Measurements from ENCODE around the gene BOLA2B.
A peak's percentile ranks its signal among the peaks of the same experiment; 100 is the strongest.
"Not testable (repeated sequence)": the region's sequence is repeated elsewhere in the genome, so short reads cannot be mapped to it uniquely, and the experiment has no call there.

The BOLA2B gene

DNA sequence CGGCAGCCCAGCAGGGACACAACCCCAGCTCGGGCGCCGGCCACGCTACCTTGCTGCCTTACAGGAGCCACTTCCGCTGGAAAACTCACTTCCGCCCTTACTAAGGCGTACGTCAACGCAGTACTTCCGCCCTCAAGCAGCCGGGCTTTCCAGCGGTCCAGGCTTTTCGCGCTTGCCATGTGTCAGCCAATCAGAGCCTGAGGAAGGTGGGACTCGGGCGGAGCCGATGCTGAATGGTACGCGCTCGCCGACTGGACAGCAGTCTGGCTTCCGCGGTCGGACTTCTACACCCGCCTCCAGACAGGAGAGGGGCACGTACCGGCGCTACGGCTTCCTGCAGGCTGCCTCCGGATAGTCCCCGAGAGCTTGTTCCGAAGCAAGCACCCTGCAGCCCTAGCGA lies at the start of gene BOLA2B, which contains the start of gene SLX1A:
Gene BOLA2B, minus strand, starts transcription at position 52 of the 400 bp plus-strand sequence. CDS start 71 bp downstream, outside the sequence.
Gene SLX1A, plus strand, starts transcription at position 261 of the 400 bp plus-strand sequence. CDS start 210 bp downstream, outside the sequence.
- H3K4me2 ChIP-seq (ENCODE audit: low read depth, low read length); DNase-seq; H2AFZ ChIP-seq (ENCODE audit: low read length); H3K36me3 ChIP-seq (replicated peaks; ENCODE audit: insufficient read depth, low read length); H3K9me2 ChIP-seq (replicated peaks; ENCODE audit: insufficient read depth, low read length); H3K9ac ChIP-seq (ENCODE audit: low read length); H3K4me1 ChIP-seq (ENCODE audit: low read length); H3K79me2 ChIP-seq (ENCODE audit: low read length); H3K27me3 ChIP-seq (replicated peaks; ENCODE audit: insufficient read depth, low read length); H3F3A ChIP-seq (ENCODE audit: insufficient read depth, low read length); H3K27ac ChIP-seq (ENCODE audit: low read length); H3K9me3 ChIP-seq (replicated peaks; ENCODE audit: insufficient read depth, low read length); H4K20me1 ChIP-seq (ENCODE audit: insufficient read depth, low read length): not testable (repeated sequence)
- peak within 1 kb of the TSS; percentile 41; the same call in 1 of the 2 replicates for H3K4me3 ChIP-seq (ENCODE audit: low read length)

GRCh38 chr16:30217082-30217481 lies 23.6 kb upstream of the BOLA2B start:
- not testable (repeated sequence) for H3F3A ChIP-seq (ENCODE audit: insufficient read depth, low read length); H3K4me3 ChIP-seq (ENCODE audit: low read length); H3K4me1 ChIP-seq (ENCODE audit: low read length); H4K20me1 ChIP-seq (ENCODE audit: insufficient read depth, low read length); H3K4me2 ChIP-seq (ENCODE audit: low read depth, low read length); H3K27ac ChIP-seq (ENCODE audit: low read length); H2AFZ ChIP-seq (ENCODE audit: low read length); H3K9ac ChIP-seq (ENCODE audit: low read length); H3K27me3 ChIP-seq (replicated peaks; ENCODE audit: insufficient read depth, low read length); DNase-seq; H3K9me3 ChIP-seq (replicated peaks; ENCODE audit: insufficient read depth, low read length); H3K9me2 ChIP-seq (replicated peaks; ENCODE audit: insufficient read depth, low read length); H3K79me2 ChIP-seq (ENCODE audit: low read length); H3K36me3 ChIP-seq (replicated peaks; ENCODE audit: insufficient read depth, low read length)

DNA sequence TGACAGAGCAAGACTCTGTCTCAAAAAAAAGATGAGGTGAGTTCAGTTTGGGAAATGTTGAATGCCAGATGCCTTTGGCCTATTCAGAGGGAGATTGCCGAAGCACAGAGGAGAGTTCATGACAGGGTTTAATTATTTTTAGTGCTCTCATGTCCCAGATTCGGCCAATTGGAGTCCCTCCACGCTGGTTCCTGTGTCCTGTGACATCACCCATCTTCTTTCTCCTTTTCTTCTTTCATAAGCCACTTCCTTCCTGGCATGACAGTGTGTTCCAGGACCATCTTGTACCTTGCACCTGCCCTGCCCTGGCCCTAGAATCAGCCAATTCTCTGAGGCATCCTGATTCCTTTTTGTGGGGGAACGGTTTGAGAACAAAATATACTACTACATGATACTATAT lies 17.9 kb upstream of the BOLA2B start:
- not testable (repeated sequence) for H4K20me1 ChIP-seq (ENCODE audit: insufficient read depth, low read length); H3K4me1 ChIP-seq (ENCODE audit: low read length); H2AFZ ChIP-seq (ENCODE audit: low read length); H3K79me2 ChIP-seq (ENCODE audit: low read length); H3K36me3 ChIP-seq (replicated peaks; ENCODE audit: insufficient read depth, low read length); H3K9me2 ChIP-seq (replicated peaks; ENCODE audit: insufficient read depth, low read length); H3K9ac ChIP-seq (ENCODE audit: low read length); H3F3A ChIP-seq (ENCODE audit: insufficient read depth, low read length); H3K27me3 ChIP-seq (replicated peaks; ENCODE audit: insufficient read depth, low read length); DNase-seq; H3K4me3 ChIP-seq (ENCODE audit: low read length); H3K27ac ChIP-seq (ENCODE audit: low read length); H3K9me3 ChIP-seq (replicated peaks; ENCODE audit: insufficient read depth, low read length); H3K4me2 ChIP-seq (ENCODE audit: low read depth, low read length)

GRCh38 chr16:30209032-30209431 lies 15.6 kb upstream of the BOLA2B start:
- H3K9me2 ChIP-seq (replicated peaks; ENCODE audit: insufficient read depth, low read length); H3K36me3 ChIP-seq (replicated peaks; ENCODE audit: insufficient read depth, low read length); H4K20me1 ChIP-seq (ENCODE audit: insufficient read depth, low read length); H3F3A ChIP-seq (ENCODE audit: insufficient read depth, low read length); H3K79me2 ChIP-seq (ENCODE audit: low read length); H2AFZ ChIP-seq (ENCODE audit: low read length); H3K27ac ChIP-seq (ENCODE audit: low read length); H3K4me3 ChIP-seq (ENCODE audit: low read length); H3K27me3 ChIP-seq (replicated peaks; ENCODE audit: insufficient read depth, low read length); H3K9ac ChIP-seq (ENCODE audit: low read length); DNase-seq; H3K4me2 ChIP-seq (ENCODE audit: low read depth, low read length); H3K4me1 ChIP-seq (ENCODE audit: low read length); H3K9me3 ChIP-seq (replicated peaks; ENCODE audit: insufficient read depth, low read length): not testable (repeated sequence)

- H3K9me3 ChIP-seq (replicated peaks; ENCODE audit: insufficient read depth, low read length); H3K27ac ChIP-seq (ENCODE audit: low read length); H3K36me3 ChIP-seq (replicated peaks; ENCODE audit: insufficient read depth, low read length); H3K4me3 ChIP-seq (ENCODE audit: low read length); H4K20me1 ChIP-seq (ENCODE audit: insufficient read depth, low read length); H3K9ac ChIP-seq (ENCODE audit: low read length); H3K27me3 ChIP-seq (replicated peaks; ENCODE audit: insufficient read depth, low read length); H3K79me2 ChIP-seq (ENCODE audit: low read length); H3K9me2 ChIP-seq (replicated peaks; ENCODE audit: insufficient read depth, low read length); H3K4me1 ChIP-seq (ENCODE audit: low read length); H2AFZ ChIP-seq (ENCODE audit: low read length); DNase-seq; H3F3A ChIP-seq (ENCODE audit: insufficient read depth, low read length); H3K4me2 ChIP-seq (ENCODE audit: low read depth, low read length): not testable (repeated sequence)
These were observed 13.7 kb upstream of the BOLA2B start for GRCh38 chr16:30207063-30207704.

DNA sequence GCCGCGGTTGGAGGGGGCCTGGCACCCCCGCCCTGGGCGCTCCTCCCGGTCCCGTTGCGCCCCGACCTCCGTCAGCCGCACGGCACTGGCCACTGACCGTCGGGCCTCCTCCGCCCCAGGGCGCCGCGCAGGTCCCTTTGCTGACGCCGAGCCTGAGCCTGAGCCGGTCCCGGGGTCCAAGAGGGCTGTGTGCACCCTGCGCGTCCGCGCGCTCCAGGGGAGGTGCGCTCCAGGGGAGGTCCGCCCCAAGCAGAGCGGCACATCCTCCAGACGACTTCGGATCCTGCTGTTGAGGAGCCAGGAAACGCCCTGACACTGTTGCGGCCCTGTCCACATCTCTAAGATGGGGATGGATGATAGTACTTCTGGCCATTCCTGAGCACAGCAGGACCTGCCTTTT lies 12.8 kb upstream of the BOLA2B start:
- H3K4me3 ChIP-seq (ENCODE audit: low read length): peak overlapping the region; percentile 56
- not testable (repeated sequence) for H3K4me1 ChIP-seq (ENCODE audit: low read length); H3F3A ChIP-seq (ENCODE audit: insufficient read depth, low read length); H3K27ac ChIP-seq (ENCODE audit: low read length); H3K79me2 ChIP-seq (ENCODE audit: low read length); DNase-seq; H3K9me3 ChIP-seq (replicated peaks; ENCODE audit: insufficient read depth, low read length); H3K9me2 ChIP-seq (replicated peaks; ENCODE audit: insufficient read depth, low read length); H3K27me3 ChIP-seq (replicated peaks; ENCODE audit: insufficient read depth, low read length); H4K20me1 ChIP-seq (ENCODE audit: insufficient read depth, low read length); H3K9ac ChIP-seq (ENCODE audit: low read length); H3K36me3 ChIP-seq (replicated peaks; ENCODE audit: insufficient read depth, low read length); H2AFZ ChIP-seq (ENCODE audit: low read length)
- H3K4me2 ChIP-seq (ENCODE audit: low read depth, low read length): peak overlapping the region; percentile 55; the same call in 1 of the 2 replicates

DNA sequence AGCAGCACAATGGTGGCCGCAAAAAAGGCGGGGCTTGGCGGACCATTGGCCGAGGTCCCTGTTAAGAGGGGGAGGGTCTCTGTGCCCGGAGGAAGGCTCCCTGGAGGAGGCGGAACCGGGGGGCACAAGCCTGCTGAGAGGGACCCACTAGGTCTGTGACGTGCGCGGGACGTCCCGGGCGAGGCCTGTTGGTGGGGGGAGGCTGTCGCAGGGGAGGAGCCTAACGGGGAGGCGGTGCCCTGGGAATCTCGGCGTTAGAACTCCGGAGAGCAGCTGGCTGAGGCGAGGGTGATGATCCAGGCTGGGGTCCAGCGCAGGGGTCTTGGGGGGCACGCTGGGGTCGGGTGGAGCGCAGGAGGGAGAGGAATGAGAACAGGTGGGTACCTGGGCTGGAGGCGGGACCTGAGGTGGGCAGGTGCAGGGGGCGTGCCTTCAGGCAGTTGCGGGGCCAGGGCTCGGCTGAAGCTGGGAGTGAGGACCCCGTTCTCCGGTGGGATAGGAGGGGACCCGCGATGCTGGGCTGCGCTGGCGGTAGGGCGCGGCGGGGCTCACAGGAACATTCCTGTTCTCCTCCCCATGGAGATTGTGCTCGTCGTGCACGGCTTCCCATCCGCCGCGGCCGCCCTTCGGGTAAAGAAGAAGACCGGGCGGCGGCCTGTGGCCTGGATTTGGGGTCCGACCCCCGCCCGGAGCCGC lies 12.2 kb upstream of the BOLA2B start:
- H2AFZ ChIP-seq (ENCODE audit: low read length); H3K9me2 ChIP-seq (replicated peaks; ENCODE audit: insufficient read depth, low read length); H3K9me3 ChIP-seq (replicated peaks; ENCODE audit: insufficient read depth, low read length); H3K79me2 ChIP-seq (ENCODE audit: low read length); H3K4me1 ChIP-seq (ENCODE audit: low read length); H3F3A ChIP-seq (ENCODE audit: insufficient read depth, low read length); H3K9ac ChIP-seq (ENCODE audit: low read length); H3K27ac ChIP-seq (ENCODE audit: low read length); DNase-seq; H3K36me3 ChIP-seq (replicated peaks; ENCODE audit: insufficient read depth, low read length); H4K20me1 ChIP-seq (ENCODE audit: insufficient read depth, low read length); H3K27me3 ChIP-seq (replicated peaks; ENCODE audit: insufficient read depth, low read length): not testable (repeated sequence)
- peak overlapping the region; percentile 56 for H3K4me3 ChIP-seq (ENCODE audit: low read length)
- H3K4me2 ChIP-seq (ENCODE audit: low read depth, low read length): peak overlapping the region; percentile 55; the same call in 1 of the 2 replicates
